AG08396 (cell line): ENCODE results near the gene PIGL.
"Not testable (repeated sequence)": the region's sequence is repeated elsewhere in the genome, so short reads cannot be mapped to it uniquely, and the experiment has no call there.

Experiments used
- DNase-seq: peaks from one replicate; pipeline ENCODE4 v3.0.0; 2012; ENCODE audit warnings: low spot score, mixed read lengths

PIGL gene

DNA sequence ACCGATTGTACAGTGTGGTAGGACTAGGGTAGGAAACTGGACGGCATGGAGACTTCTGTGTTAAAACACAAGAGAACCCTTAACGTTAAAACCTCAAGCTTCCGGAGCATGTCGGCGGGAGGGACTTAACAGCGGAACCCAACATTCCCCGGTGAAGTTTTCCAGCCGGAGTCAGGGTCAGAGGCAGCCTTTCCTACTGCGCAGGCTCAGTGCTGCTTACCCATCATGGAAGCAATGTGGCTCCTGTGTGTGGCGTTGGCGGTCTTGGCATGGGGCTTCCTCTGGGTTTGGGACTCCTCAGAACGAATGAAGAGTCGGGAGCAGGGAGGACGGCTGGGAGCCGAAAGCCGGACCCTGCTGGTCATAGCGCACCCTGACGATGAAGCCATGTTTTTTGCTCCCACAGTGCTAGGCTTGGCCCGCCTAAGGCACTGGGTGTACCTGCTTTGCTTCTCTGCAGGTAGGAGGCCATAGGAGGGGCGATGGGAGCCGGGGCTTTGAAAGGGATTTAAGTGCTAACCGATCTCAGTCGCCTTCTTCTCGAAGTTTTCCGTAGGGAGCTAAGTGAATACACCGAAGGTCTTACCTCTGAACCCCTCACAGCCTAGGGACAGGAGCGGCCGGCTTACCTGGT is at the start of gene PIGL:
Gene PIGL, plus strand, starts transcription at position 209 of the 634 bp plus-strand sequence. Its CDS starts 17 bp downstream, at position 226.
- DNase-seq, result peak; percentile 89

DNA sequence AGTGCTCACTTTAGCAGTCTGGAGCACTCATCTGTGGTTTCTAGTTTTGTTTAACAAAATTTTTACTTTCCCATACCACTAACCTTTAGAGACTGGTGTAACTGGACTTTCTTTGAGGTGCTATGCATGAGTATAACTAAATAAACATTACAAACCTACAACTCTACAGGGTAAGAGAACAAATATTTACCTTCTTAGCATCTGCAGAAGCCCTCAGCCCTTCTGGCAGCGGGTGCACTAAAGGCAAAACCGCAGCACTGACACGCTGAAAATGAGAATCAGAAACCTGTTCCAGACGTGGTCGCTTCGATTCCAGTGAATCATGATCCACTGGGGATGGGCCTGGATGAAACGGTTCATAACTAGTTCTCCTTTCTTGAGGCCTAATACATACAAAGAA is 45.4 kb upstream of the PIGL start:
- DNase-seq, result no peak

DNA sequence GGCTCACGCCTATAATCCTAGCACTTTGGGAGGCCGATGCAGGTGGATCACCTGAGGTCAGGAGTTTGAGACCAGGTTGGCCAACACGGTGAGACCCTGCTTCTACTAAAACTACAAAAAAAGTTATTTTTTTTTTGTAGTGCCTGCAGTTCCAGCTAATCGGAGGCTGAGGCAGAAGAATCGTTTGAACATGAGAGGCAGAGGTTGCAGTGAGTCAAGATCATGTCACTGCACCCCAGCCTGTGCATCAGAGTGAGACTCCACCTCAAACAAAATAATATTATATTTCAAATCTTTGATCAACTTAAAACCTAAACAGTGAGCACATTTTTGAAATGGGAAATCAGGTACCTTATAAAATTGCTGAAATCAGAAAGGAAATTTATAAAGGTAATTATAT is 38.2 kb upstream of the PIGL start:
- DNase-seq, result no peak

DNA sequence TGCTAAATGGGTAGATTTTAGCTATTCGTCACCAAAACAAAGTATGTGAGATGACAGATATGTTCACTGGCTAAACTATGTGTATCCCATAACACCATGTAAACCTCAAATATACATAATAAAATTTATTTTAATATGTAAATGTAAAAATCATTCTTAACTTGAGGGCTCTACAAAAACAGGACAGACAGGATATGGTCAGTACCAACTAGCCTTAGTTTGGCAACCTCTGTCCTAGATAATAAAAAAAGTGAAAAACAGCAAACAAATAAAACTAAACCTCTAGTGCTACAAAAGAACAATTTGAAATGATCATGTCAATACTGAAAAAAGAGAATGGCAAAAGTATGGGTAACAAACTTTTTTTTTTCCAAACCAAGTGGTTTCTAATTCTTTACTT is 35.4 kb upstream of the PIGL start:
- DNase-seq, result no peak

DNA sequence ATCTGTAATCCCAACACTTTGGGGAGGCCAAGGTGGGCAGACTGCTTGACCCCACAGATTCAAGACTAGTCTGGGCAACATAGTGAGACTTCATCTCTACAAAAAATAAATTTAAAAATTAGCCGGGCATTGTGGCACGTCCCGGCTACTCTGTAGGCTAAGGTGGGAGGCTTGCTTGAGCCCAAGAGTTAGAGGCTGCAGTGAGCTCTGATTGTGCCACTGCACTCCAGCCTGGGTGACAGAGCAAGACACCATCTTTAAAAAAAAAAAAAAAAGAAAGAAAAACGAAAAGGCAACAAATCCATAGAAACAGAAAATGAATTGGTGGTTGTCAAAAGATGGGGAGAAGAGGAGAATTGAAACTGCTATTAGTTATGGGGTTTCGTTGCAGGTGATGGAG is 29.4 kb upstream of the PIGL start:
- no peak for DNase-seq

DNA sequence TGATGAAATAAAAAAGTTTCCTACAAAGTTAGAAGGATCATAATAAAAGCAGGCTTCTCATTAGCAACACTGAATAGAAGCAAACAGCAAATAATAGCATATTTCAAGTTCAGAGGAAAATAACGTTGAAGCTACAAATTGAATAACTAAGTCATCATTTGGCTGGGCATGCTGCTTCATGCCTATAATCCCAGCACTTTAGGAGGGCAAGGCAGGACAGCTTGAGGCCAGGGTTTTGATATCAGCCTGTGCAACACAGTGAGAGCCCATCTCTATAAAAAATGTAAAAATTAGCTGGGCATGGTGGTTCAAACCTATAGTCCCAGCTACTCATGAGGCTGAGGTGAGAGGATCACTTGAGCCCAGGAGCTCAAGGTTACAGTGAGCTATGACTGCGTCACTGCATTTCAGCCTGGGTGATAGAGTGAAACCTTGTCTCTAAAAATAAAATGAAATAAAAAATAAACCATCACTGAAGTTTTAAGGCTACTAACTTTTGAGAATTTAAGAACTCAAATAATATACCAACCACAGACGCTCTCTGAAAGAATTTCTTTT is 27.1 kb upstream of the PIGL start:
- no peak for DNase-seq

DNA sequence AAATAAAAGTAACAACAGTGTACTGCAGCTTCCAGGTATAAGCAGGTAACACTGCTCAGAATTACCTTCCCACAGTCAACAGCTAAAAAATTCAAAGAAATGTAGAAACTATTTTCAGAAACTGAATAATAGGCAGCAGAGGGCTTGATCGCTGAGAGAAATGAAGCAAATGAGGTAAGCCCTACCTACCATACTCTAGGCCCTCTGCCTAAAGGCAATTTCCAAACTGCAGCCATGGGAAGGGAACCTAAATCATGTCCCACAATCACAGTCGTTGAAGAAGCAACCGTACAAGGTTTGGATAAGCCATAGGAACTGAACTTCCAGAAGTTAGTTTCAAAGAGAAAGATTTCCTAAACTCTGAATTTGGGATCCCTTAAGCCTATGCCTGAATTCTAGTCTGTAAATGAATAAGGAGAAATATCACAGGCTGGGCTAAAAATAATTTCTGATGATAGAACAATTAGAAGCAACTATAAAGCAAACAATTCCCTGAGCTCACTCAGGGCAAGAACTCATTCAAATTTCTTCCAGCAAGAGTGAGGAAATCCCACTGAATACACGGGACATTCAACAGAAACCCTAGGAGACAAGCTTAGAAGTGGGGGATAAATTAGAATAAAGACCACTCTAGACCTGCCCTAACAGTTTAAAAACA is 26.2 kb upstream of the PIGL start:
- DNase-seq, result no peak

DNA sequence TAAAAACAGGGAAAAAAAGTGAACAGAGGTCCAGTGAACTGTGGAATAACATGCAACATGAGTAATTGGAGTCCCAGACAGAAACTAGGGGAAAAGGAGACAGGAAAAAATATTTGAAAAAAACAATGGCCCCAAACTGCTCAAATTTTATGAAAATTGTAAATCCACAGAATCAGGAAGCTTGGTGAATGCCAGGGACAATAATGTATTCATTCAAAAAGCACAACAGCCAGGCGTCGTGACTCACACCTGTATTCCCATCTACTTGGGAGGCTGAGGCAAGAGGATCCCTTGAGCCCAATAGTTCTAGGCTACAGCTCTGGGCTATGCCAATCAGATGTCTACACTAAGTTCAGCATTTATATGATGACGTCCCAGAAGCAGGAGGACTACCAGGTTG is 25.4 kb upstream of the PIGL start:
- no peak for DNase-seq

DNA sequence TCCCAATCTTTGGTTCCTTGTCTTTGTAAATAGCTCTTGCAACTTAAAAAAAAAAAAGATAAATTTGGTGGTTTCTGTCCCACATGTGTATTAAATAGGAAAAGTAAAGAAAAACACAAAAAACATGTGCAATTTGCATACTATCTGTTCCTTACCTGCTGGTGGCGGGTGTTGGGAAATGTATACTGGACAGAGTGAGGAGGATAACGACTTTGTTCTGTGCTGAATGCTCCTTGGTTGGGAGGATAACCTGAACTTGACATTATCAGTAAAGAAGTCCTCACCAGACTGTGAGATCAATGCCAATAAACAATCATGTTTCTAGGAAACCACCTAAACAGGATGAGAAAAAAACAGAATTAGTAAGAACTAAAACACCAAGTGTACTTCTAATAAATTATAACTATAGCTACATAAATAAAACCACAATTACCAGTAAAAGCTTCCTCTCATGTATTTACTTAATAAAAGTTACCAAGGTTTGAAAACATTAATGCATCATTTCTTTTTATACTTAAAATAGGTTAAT is 22.6 kb upstream of the PIGL start:
- DNase-seq, result not testable (repeated sequence)

DNA sequence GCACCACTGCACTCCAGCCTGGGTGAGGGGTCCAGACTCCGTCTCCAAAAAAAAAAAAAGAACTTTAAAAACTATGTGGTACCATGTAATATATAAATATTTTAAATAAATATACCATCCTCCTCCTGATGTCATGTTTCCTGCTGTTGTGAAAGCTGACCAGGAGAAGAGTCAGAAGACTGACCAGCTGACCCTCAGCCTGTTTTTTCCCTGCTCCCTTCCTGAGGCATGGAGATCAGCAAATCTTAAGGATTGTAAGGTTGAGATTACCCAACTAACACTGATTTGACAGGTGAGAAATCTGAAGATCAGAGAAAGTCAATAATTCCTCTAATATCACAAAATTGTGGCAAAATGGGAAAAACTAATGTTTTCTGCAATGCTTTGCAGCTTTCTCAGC is 19.7 kb upstream of the PIGL start:
- DNase-seq, result no peak

DNA sequence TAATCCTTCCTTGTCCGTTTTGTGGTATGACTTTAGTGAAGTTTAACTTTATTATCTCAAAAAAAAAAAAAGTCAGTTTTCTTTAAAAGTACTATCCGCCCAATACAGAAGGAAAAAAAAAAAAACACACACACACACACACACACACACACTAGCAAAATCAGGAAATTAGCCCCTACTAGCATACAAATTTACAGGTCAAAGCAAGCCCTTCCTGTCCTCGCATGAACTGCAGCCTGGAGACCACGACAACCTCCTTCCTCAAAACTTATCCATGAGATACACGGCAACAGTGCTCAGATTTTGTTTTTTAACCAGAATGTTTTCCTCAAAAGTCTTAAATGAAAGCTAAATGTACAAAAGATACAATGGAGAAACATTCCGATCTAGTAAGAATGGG is 17.9 kb upstream of the PIGL start:
- no peak for DNase-seq

DNA sequence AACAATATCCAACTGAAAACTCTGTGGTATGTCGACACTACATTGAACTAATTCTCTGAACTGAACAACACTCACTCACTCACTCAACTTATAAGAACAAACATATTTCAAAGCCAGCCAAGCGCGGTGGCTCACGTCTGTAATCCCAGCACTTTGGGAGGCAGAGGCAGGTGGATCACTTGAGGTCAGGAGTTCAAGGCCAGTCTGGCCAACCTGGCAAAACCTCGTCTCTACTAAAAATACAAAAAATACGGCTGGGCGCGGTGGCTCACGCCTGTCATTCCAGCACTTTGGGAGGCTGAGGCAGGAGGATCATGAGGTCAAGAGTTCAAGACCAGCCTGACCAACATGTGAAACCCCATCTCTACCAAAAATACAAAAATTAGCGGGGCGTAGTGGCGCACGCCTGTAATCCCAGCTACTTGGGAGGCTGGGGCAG is 15.3 kb upstream of the PIGL start:
- not testable (repeated sequence) for DNase-seq

DNA sequence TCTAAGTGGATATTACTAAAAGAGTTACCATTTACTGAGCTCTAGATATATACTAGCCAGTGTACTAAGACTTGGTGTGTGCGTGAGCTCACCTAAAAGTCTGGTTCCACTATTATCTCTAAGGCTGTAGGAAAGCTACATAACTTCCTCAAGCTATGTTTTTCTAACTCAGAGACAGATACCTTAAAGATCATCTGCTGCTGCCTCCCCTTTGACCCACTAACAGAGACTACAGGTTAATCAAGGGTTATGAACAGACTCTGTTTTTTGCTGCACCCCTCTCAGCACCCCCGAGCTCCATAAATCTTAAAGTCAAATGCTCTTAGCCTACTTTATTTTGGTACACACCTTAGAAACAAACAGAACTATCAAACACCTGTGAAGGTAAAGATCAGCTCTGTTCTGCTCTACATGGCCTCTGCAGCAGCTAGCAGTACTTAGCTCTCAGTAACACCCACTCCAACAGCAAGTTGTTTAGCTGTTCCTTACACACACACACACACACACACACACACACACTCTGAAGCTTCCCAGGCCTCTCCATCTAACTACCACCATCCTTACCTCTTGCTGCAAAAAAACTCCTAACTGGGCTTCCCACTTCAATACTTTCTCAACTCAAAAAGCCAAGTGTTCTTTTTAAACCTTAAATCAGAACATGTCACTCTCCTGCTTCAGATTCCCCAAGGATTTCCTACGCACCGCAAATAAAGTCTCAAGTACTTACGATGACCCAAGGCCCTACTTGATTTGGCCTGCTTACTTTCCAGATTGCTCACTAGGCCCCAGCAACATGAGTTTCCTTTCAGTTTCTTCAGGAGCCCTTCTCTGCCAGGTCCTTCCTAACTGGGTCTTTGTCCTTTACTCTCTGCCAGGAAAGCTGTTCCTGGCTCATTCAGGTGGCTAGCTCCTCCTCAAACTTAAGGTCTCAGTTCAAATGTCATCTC is 14.2 kb upstream of the PIGL start:
- not testable (repeated sequence) for DNase-seq

DNA sequence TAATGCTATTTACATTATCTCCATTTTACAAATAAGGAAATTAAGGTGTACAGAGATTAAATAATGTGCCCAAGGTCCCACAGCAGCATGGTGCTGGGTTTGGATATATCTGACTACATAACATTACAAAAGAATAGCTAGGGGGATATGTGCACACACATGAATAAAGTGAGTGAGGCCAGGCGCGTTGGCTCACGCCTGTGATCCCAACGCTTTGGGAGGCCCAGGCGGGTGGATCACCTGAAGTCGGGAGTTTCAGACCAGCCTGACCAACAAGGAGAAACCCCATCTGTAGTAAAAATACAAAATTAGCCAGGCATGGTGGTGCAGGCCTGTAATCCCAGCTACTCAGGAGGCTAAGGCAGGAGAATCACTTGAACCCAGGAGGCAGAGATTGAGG is 12.2 kb upstream of the PIGL start:
- DNase-seq, result not testable (repeated sequence)

DNA sequence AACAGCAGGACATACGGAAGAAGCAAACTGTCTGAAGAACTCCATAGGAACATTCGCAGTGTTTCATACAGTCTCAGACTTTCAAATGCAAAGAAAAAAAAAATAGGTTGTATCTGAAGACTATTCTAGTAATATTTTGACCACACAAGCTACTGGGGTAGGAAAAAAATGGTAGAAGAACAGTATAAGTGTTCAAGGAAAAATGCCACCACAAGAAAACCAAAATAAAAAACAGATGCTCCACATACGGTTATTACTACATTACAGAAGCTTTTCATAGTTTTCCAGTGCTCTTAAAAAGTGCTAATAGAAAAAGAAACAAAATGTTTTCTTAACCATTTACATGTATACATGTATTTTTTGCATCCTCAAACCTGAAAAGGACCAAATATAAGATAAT is 5.4 kb upstream of the PIGL start:
- no peak for DNase-seq

DNA sequence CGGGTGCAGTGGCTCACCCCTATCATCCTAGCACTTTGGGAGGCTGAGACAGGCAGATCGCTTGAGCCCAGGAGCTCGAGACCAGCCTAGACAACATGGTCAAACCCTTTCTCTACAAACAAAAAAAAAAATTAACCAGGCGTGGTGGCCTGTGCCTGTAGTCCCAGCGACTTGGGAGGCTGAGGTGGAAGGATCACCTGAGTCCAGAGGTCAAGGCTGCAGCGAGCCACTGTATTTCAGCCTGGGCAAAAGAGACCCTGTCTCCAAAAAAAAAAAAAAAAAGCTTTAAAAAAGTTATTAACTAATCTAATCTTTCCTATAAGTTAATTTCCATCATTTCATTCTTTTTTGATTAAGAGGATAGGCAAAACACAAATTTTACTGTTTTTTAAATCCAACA is 4.2 kb upstream of the PIGL start:
- no peak for DNase-seq

DNA sequence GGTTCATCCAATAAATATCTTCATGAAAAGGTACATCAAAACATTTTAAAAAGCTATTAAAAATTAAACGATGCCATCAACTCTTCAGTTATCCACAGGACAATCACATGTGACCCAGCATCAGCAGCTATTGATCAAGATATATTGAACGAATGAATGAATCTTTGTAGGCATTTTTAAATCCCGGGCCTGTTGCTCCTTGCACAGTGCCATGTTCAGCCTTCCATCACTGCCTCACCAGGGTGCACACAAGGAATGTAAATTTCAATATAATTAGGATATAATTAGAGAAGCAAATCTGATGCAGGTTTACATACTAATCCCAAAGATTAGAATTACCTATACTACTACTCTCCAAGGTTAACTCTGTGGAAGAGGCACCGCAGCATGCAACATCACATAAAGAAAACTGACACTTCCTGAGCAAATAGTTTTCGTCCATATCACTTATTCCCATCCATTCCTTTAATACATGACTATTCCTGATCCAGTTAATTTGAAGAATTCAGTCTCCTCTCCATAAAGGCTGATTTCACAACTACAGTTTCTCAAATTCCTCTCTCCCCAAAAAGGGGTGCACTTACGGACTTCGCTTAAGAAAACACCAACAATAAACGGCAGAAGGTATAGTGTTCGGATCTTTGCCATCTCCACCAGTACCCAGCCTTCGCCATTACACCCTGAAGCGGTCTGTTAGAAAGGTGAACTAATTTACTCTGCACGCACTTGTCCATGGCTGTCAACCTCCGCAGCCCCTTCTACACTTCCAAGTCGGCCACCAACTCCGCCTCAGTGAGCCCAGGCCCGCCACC is 2.6 kb upstream of the PIGL start:
- peak; percentile 17 for DNase-seq

DNA sequence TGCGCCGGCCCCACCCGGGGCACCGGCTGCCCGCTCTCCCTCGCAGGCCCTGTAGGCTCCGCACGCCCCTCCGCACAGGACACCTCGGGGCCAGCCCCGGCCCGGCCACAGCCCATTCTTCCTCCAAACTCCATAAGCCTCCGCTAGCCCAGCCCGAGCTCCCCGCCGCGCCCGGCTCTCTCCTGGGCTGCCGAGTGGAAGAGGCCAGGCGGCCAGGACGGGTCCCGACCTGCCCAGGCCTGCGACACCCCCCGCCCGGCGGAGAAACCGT is 2.1 kb upstream of the PIGL start:
- DNase-seq, result peak; percentile 51

DNA sequence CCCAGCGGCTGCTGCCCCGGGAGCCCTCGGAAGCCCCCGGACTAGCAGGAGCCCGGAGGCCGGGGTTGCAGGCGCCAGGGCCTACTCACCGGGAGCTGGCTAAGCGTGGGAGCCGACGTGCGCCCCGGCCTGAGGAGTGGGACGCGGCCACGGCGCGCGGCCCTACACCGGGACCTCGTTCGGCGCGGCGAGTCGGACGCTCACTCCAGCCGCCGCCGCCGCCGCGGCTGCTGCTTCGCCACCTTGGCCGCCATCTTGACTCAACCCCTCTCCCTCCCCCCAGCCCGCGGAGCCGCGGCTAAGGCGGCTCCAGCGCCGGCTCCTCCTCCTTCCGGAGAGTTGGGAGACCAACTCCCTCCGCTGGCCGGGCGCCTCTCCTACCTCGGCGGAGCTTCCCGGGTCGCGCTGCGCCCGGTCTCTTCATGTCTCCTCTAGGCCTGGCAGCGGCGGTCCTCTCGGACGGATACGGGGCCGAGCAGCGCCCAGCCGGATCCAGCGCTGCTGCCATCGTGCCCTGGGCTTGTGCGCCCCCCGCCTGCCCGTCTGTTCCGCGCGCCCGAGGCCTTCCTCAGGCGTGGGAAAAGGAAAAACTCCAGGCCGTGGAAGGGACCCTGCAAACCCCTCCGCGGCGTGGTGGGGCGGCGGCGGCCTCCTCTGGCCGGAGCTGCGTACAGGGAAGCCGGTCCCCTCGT is 1.6 kb upstream of the PIGL start, which contains the start of gene NCOR1:
Gene NCOR1, minus strand, starts transcription at position 262 of the 692 bp plus-strand sequence. CDS start 20,965 bp downstream, outside the sequence.
- peak; percentile 91 for DNase-seq

DNA sequence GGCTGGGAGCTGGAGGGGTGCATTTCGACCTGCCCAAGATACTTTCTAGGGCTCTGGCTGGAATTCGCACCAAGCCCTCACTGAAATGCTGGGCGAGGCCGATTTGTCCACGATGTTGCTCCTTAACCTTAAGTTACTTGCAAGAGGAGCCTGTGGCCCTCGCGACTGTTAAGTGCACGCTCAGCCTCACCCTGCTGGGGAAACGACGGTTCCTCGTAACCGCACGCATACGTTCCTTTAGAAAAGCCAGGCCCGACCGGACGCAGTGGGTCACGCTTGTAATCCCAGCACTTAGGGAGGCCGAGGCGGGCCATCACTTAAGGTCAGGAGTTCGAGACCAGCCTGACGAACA is 1.1 kb upstream of the PIGL start:
- DNase-seq, result no peak
